Adrenal gland (tissue), 12 donors: ENCODE results near the gene CDC42BPG. TPM values are rescaled to one million over a fixed set of nuclear protein-coding genes. Genes with fewer than 3 reads are reported as not detected.

ENCODE experiments used
- DNase-seq, 7 donors: peaks; one replicate each; pipeline ENCODE4 v3.0.0-alpha.2; 2019 to 2020
- H3K27ac ChIP-seq, 5 donors: fragments of 200-600 bp; sonication (generic) in 4 of 5; 1 replicate in 3 of 5; 2 replicates in 2 of 5; pipeline versions ENCODE4 v1.5.1 to v1.8.0; 2016 to 2020; ENCODE audit warnings: mild to moderate bottlenecking in 1 of 5
- H3K27me3 ChIP-seq: fragments of 200-600 bp; 2 replicates; pipeline ENCODE4 v1.8.0; 2021
- H3K36me3 ChIP-seq, 2 donors: fragments of 200-600 bp; replicated peaks in 1 of 2; 1 replicate in 1 of 2; 2 replicates in 1 of 2; pipeline versions ENCODE4 v1.5.1 to v1.8.0; 2018 to 2022
- H3K4me1 ChIP-seq, 2 donors: fragments of 200-600 bp; replicated peaks in 1 of 2; 1 replicate in 1 of 2; 2 replicates in 1 of 2; pipeline versions ENCODE4 v1.5.1 to v1.8.0; 2018 to 2021
- H3K4me3 ChIP-seq, 4 donors: fragments of 200-600 bp; sonication (generic) in 3 of 4; one replicate each; pipeline ENCODE4 v1.5.1; 2016 to 2018
- H3K9me3 ChIP-seq, 3 donors: fragments of 200-600 bp; sonication (generic) in 1 of 3; replicated peaks in 1 of 3; 1 replicate in 2 of 3; 2 replicates in 1 of 3; pipeline versions ENCODE4 v1.5.1 to v1.8.0; 2016 to 2021
- CTCF ChIP-seq, 6 experiments: fragments of 450-650 bp in 4 of 6; fragments of 200-600 bp in 2 of 6; sonication (generic) in 1 of 6; IDR thresholded peaks; 1 replicate in 5 of 6; 2 replicates in 1 of 6; pipeline versions ENCODE4 v1.5.1 to v1.8.0; 2016 to 2021; ENCODE audit warnings: antibody characterized with exemption in 6 of 6, mild to moderate bottlenecking in 2 of 6, moderate library complexity in 1 of 6
- POLR2A ChIP-seq, 2 donors: fragments of 450-650 bp; IDR thresholded peaks; one replicate each; pipeline ENCODE4 v1.6.1; 2017; ENCODE audit warnings: antibody characterized with exemption in 2 of 2, mild to moderate bottlenecking in 2 of 2, moderate library complexity in 1 of 2
- WGBS, 4 donors: extraction: QIAGEN DNeasy Blood & Tissue Kit in 2 of 4; methylation state at CpG; one replicate each; pipeline versions ENCODE4 v1.1.5 to v1.1.7; 2013 to 2017; 5-methylcytosine and 5-hydroxymethylcytosine counted together
- intact Hi-C, 2 donors: fragments of 100-400 bp; cut with DNase I; formaldehyde crosslinking; loops; one replicate each; pipeline versions ENCODE4 v1.14.1 to v1.15.0; 2022 to 2023
- polyA plus RNA-seq, 3 donors: library from polyadenylated mRNA; stranded (reverse); fragments of 200-250 nt in 2 of 3; fragments of 350-450 nt in 1 of 3; fragmentation: Illumina TruSeq in 1 of 3; extraction: RNeasy Lipid Tissue Mini Kit (QIAGEN cat#74804) in 1 of 3; gene quantifications; one replicate each; pipeline ENCODE4 v1.2.3, GENCODE V29; 2013 to 2014
- total RNA-seq, 9 donors: library from RNA; depleted of rRNA in 4 of 9; stranded (reverse); fragments of >200 nt in 4 of 9; fragments of 120-200 nt in 1 of 9; fragmentation: NEBNext Ultra II Directional in 1 of 9; extraction: Animal tissue kit (Norgen Biotek cat#: 25700) in 1 of 9; gene quantifications; one replicate each; pipeline versions ENCODE4 v1.1.0 to v1.2.4, GENCODE V29; 2013 to 2023
- donor health status: healthy with polysubstance abuse.
- donor health status: Bipolar disorder and iron deficiency.
- donor health status: DM: yes; HTN: yes; CAD: no.
- donor health status: DM: no; HTN: no; CAD: no.
- donor health status: DM: no; HTN: no; CAD: no.
- donor health status: DM: yes; HTN: yes; CAD: no.

The CDC42BPG gene
- total and polyA plus RNA-seq, 12 donors = 3.1 to 12.9 (median 6.7) TPM

- Histone ChIP-seq H3K36me3 (no peaks in the 10 kb centered on the region), H3K9me3 (no peaks in the 10 kb centered on the region), H3K27me3 (no peaks in the 10 kb centered on the region), H3K4me3 (no peak overlapping the region), H3K4me1 (peaks cover 5 to 11% of the 10 kb centered on the region in 2 donors), H3K27ac (no peak overlapping the region)
- no peak for TF ChIP-seq POLR2A (IDR thresholded peaks at IDR 0.05)
- no peak for DNase-seq
- WGBS, 4 donors = 84 to 93% (median 91%) methylated on average over 4 to 10 of the region's 10 CpGs
- intact Hi-C loops = loop anchor here in 1 of 2 donors (10.0 kb wide), 1 partner anchor 49 kb away; no protein-coding TSS in a partner anchor
Measured at GRCh38 chr11:64833509-64833908, 10.9 kb downstream of the CDC42BPG start.

- H3K36me3 ChIP-seq = no peaks in the 10 kb centered on the region
- H3K4me1 ChIP-seq = peaks cover 5 to 11% of the 10 kb centered on the region in 2 donors
- H3K9me3 ChIP-seq = no peaks in the 10 kb centered on the region
- TF ChIP-seq POLR2A (IDR thresholded peaks at IDR 0.05) (no peak), CTCF (IDR thresholded peaks at IDR 0.05) (no peak)
- no peak for DNase-seq
- H3K27me3 ChIP-seq = no peaks in the 10 kb centered on the region
- no peak overlapping the region for H3K27ac ChIP-seq
- 81 to 93% (median 90%) methylated on average over 5 to 12 of the region's 12 CpGs for WGBS, 4 donors
- H3K4me3 ChIP-seq = no peak overlapping the region
- intact Hi-C loops = loop anchor here in 1 of 2 donors (10.0 kb wide), 1 partner anchor 48 kb away; no protein-coding TSS in a partner anchor
Measured at GRCh38 chr11:64833198-64833502, 11.3 kb downstream of the CDC42BPG start.

GRCh38 chr11:64832467-64833197, 11.8 kb downstream of the CDC42BPG start:
- H3K36me3 ChIP-seq = no peaks in the 10 kb centered on the region
- TF ChIP-seq POLR2A (IDR thresholded peaks at IDR 0.05) (no peak), CTCF (IDR thresholded peaks at IDR 0.05) (no peak)
- no peak overlapping the region for H3K4me3 ChIP-seq
- H3K9me3 ChIP-seq = no peaks in the 10 kb centered on the region
- intact Hi-C loops = loop anchor here in 1 of 2 donors (10.0 kb wide), 1 partner anchor 48 kb away; no protein-coding TSS in a partner anchor
- peaks cover 5 to 11% of the 10 kb centered on the region in 2 donors for H3K4me1 ChIP-seq
- H3K27ac ChIP-seq = no peak overlapping the region
- peak in 1 of 7 donors; percentile 14 for DNase-seq
- no peaks in the 10 kb centered on the region for H3K27me3 ChIP-seq
- WGBS, 4 donors = 92 to 95% (median 92%) methylated on average over 19 to 21 of the region's 21 CpGs

GRCh38 chr11:64831411-64831891, 13.0 kb downstream of the CDC42BPG start:
- TF ChIP-seq CTCF (IDR thresholded peaks at IDR 0.05) (no peak), POLR2A (IDR thresholded peaks at IDR 0.05) (no peak)
- 80 to 95% (median 89%) methylated on average over 7 to 24 of the region's 24 CpGs for WGBS, 4 donors
- intact Hi-C loops = loop anchor here in 1 of 2 donors (10.0 kb wide), 1 partner anchor 47 kb away; no protein-coding TSS in a partner anchor

More at GRCh38 chr11:64831411-64831891, 13.0 kb downstream of the CDC42BPG start:
- no peak for DNase-seq
- Histone ChIP-seq H3K4me1 (peaks cover 5 to 11% of the 10 kb centered on the region in 2 donors), H3K9me3 (no peaks in the 10 kb centered on the region), H3K27ac (no peak overlapping the region), H3K36me3 (no peaks in the 10 kb centered on the region), H3K27me3 (no peaks in the 10 kb centered on the region), H3K4me3 (no peak overlapping the region)
